GM20431 (cell line): ENCODE results near the gene DGCR2.

Experiments used
- in situ Hi-C: fragments of 300-500 bp; cut with MseI, MboI; formaldehyde crosslinking; loops from one replicate; pipeline ENCODE4 v1.15.0; 2020; ENCODE audit warnings: low sequenced_read_pairs; ENCODE audit not compliant: unreplicated experiment

DGCR2 gene

DNA sequence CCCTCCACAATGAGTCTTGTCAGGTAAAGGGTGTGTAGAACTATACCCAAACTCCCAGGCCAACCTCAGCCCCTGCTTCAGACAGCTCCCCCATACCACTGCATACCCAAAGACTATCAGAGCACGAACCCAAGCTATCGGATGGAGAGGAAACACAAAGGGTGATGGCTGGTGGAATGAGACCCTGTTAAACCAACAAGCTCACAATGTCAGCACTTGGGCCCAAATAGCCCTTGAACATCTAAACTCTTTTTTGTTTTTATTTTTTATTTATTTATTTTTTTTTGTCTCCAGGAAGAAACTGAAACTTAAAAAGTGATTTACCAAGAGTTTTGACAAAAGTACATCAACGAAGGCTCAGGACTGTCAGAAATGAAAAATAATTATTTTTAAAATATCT is 10.6 kb downstream of the DGCR2 start:
- in situ Hi-C loops, result no loop called here

DNA sequence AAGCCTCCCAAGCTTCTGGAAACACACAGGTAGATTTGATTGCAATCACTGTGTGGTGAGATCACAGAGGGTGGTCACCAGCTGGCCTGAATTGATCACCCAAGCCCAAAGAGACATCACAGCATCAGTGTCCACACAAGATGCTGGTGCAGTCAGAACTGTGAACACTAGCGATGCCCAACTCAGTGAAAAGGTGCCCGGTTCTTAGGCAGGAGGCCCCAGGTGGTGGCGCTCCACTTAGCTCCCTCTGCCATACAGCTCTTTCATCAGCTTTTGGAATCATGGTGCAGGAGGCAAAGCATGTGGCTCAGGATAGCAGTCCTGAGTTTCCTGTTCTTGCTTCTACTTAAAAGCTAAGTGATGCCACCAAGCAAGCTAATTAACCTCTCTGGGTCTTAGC is 11.1 kb downstream of the DGCR2 start:
- in situ Hi-C loops, result no loop called here

DNA sequence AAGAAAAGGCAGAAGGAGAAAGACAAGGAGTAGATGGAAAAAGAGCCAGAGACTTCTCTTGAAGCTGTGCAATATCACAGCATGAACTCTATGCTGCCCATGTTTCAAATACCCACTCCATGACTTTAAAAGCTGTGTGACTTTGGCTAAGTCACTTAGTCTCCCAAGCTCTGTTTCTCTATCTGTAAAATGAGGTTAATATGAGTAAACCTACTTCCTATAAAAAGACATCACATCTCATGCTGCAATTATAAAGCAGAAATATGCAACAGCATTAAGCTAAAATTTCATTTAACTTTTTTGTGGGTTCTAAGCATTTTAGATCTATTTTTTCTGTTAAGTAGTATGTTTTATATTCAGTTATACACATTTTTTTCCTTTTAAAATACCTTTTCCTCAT is 11.6 kb downstream of the DGCR2 start:
- in situ Hi-C loops, result no loop called here

DNA sequence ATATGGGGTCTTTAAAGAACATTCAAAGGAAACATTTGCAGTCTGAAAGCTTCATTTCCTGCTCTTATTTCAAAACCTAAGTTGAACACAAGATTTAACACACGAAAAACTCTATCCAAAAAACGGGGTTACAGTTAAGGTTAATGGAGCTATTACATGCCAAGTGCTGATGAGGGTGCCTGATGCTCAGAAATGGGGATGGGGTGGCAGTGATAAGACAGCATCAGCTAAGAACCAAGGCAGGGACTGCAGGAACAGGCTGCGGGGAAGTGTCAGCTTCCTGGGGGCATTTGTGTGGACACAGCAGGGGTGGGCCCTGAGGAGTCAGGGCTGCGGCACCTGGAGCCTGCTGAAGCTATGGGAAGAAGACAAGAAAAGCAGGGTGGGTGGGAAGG is 12.2 kb downstream of the DGCR2 start:
- in situ Hi-C loops, result no loop called here

DNA sequence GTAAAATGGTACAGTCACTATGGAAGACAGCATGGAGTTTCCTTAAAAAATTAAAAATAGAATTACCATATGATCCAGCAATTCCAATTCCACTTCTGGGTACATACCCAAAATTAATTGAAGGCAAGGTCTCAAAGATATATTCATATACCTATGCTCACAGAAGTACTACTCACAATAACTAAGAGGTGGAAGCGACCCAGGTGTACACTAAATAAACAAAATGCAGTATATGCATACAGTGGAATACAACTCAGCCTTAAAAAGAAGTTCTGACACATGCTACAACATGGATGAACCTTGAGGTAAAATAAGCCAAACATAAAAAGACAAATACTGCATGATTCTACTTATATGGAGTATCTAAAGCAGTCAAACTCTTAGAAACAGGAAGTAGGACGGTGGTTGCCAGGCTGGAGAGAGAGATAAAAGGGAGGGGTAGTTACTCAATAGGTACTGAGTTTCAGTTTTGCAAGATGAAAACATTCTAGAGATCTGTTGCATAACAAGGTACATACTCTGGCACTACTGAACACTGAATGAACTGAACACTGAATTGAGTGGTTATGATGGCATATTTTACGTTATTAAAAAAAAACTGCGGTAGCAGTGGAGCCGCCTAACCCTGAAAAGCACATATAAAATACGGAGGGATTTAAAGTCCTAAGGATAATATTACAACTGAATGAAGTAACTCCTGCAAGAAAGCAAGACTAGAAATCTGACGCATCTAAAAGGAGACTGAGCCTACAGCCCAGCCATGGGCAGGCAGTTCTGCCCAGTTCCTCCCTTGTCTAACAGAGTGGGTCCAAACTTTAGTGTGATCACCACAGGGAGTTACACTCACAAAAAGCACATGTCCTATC is 12.8 kb downstream of the DGCR2 start:
- in situ Hi-C loops, result no loop called here

DNA sequence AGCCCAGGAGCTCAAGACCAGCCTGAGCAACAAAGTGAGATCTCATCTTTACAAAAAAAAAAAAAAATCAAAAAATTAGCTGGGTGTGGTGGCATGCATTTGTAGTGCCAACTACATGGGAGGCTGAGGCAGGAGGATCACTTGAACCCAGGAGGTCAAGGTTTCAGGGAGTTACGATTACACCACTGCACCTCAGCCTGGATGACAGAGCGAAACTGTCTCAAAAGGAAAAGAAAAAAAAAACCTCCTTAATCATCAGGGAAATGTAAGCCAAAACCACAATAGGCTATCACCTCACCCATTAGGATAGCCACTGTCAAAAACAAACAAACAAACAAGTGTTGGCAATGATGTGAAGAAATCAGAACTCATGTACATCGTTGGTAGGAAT is 13.4 kb downstream of the DGCR2 start:
- in situ Hi-C loops, result no loop called here

DNA sequence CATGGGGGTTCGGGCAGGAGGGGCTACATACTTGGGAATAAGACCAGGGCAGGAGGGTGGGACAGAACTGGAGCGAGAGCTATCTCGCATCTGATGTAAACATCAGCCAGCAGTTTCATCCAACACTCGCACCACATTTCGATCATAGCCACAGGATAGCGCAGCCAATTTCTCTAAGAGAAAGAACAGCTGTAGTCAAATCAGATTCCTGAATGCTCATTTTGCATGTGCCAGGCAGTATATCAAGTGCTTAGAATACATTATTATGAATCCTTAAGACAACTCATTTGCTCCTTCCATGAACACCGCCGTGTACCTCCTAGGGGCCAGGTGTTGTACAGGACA is 14.5 kb downstream of the DGCR2 start:
- in situ Hi-C loops, result no loop called here

DNA sequence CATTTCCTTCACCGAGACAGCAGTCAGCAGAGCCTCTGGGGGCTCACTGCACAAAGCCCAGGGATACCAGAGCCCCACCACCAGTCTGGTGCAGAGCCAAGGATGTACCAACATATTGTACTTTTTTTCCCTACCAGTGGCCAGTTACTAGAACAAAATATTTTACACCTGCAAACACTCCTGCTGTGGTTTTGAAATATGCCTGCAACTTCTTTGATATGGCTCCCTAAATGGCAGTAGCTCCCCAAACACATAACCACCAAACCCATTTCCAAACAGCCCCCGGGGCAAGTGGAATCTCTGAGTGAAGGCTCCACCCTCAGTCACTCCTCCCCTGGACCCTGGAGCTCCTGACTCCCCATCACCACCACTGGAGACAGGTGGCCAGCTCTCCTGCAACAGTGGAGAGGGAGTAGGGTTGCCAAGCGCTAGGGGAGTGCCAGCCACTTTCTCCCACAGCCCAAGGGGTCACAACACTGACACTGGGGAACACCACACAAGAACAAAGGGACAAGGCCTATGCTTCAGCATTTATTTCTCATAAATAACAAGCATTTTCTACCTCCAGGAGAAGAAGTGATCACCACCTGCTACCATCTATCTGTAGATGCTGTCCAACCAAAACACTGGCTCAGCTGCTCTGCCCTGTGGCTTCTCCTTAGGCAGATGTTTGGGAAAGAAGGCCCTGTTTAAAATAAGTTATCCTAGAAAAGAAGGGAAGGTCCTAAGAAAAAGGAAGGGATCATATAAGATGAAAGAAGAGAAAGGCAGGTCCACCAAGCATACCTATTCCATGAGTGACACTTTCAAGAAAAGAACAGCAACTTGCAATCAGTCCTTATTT is 15.1 kb downstream of the DGCR2 start:
- in situ Hi-C loops, result no loop called here

DNA sequence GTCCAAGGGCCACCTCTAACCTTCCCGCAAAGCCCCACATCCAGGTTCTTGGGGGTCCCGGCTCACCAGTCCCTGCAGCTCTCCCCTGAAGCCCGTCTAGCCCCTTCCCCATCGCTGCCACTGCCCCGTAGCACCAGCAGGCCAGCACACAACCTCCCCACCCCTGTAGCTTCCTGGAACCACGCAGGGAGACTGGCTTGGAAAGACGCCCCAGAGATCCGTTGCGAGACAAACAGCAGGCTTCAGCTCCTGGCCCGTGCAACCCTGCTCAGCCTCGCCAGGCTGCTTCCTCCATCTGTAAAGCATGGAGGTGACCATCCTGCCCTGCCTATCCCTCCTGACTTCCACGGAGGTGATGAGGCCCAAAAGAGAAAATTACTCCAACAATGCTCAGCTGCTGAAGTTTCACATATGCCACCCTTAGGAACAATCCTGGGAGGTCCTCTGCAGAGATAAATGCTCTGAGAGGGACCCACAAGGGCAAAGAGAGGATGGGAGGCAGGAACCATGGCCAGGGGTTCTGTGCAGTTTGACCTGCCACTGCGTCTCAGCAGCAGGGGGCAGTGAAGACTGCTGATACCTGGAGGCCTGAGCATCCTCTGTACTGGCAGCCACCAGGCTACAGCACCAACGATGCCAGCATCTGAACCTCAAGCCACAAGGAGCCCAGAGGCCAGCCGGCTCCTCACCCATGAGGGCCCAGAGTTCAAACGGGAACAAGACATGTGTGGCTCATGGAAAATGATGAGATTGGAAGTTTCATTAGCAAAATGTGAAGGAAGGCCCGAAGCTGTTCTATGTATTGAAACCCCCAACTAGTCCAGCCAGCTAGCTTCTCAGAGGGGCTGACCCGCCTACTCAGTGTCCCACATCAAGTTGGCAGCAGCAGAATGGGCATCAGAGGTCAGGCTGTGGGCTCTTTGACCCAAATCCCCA is 16.1 kb downstream of the DGCR2 start:
- in situ Hi-C loops, result no loop called here

DNA sequence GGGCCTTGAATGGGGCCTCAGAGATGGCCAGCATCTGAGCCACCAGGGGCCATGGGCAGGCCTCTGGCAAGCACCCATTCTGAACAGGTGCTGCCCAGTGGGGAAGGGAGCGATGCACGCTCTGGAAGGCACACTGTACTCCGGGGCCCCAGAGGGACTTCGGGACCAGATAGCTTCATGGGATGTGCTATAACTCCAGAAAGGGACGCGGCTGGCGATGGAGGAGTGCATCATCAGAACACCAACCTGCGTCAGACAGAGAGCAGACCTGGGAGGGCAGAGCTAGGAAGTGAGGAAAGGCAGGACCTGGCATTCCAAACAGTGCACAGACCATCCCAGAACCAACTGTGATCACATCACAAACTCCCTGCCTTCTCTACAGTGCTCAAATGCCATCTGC is 16.8 kb downstream of the DGCR2 start:
- in situ Hi-C loops, result no loop called here

DNA sequence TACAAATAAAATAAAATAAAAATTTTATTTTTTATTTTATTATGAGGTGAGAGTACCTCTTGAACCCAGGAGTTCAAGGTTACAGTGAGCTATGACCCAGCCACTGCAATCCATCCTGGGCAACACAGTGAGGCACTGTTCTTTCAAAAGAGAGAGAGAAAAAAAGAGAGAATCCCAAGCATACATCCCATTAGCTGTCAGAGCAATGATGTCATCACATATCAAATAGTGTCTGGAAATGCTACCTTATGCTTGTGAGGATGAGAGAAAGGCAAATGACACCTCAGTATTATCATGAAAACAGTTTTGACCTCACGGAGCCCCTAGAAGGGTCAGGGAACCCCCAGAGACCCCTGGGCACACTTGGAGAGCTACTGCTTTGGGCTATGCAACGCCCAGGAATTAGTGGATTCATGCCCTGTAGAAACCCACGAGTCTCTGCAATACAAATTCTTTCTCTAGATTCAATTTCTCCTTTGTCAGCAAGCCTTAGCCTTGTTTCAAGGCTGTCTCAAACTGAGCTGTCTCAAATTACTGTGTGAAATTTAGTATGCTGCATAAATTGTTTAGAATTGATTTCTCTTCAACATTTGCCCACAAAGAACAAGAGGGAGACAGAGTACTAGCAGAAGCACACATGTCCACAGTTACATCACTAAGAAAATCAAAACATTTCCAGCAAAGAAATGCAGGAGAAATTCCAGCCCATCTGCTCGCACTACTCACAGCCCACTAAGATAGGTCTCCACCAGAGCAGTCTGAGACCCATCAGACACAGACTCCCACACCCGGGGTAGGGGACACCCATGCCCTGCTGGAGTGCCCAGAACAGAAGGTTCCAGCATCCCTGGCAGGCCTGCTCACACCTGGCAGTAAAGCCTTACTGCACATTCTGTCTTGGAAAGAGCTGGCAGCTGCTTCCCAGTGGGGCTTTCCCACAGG is 18.1 kb downstream of the DGCR2 start:
- in situ Hi-C loops, result no loop called here

DNA sequence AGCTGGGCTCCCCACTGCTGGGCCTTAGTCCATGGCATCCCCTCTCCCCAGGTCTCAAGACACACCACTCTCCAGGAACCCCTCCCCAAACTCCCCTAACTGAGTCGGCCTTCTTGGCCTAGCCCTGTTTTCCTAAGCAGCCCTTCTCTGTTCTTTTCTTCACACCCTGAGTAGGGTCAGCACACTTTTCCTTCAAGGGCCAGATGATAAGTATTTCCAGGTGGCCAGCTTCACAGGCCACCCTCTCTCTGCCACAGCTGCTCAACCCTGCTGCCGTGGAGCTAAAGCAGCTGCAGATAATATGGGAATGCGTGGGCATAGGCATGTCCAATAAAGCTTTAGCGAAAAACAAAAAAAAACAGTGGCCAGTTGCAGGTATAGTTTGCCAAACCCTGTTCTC is 24.1 kb downstream of the DGCR2 start:
- in situ Hi-C loops, result no loop called here

DNA sequence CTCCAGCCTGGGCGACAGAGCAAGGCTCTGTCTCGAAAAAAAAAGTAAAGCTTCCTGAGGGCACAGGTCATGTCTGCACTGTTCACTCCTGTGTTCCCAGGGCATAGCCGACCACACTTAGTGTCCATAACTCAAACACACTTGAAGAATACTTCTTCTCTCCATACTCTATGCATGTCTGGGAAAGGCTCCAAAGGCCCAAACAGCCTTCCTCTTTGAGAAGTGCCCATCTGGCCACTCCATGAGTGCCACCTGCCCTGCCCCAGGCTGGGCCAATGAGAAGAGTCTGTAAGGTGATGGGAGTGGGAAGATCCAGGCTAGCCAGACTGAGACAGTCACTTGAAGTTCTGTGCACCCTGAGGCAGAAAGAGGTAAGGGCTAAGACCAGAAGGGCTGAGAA is 24.7 kb downstream of the DGCR2 start:
- in situ Hi-C loops, result no loop called here

DNA sequence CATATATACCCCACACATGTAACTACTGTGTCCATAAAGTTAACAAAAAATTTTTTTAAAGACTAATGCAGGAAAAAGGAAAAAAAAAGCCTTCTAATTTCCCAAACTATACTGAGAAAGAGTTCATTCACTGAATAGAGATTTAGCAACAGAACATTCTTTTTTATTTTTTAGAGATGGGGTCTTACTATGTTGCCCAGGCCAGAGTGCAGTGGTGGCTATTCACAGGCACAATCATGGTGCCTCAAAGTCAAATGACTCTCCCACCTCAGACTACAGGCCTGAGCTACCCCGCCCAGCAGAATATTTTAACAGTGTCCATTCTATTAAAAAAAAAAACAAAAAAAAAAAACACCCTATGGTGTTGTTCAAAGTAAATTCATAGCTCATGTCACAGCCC is 25.7 kb downstream of the DGCR2 start:
- in situ Hi-C loops, result no loop called here

DNA sequence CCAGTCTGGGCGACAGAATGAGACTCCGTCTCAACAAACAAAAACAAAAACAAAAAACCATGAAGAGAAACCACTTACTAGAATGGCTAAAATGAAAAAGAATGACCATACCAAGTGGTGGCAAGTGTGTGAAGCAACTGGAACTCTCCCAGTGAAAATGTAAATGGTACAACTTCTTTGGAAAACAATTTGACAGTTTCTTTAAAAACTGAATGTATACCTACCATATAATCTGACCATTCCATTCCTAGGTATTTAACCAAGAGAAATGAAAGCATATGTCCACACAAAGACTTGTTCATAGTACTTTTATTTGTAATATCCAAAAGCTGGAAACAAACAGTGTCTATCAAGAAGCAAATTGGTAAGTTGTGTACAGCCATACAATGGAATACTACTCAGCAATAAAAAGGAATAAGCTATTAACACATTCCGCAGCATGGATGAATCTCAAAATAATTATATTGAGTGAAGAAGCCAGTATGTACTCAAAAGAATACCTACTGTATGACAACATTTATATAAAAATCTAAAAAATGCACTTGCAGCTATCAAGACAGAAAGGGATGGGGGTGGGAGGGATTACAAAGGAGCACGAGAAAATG is 27.7 kb downstream of the DGCR2 start:
- in situ Hi-C loops, result no loop called here

DNA sequence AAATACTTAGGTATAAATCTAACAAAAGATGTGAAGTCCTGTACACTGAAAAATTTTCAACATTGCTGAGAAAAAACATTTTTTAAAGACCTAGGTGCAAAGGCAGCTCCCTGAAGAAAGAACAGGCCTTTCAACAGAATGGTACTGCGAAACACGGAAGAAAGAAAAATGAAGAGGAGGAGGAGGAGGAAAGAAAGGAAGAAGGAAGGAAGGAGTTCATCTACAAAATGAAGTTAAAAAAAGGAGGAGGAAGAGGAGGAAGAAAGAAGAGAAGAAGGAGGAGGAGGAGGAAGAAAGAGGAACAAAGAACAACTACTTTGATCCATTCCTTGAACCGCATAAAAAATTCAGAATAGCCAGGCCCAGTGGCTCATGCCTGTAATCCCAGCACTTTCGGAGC is 29.5 kb downstream of the DGCR2 start:
- in situ Hi-C loops, result no loop called here

DNA sequence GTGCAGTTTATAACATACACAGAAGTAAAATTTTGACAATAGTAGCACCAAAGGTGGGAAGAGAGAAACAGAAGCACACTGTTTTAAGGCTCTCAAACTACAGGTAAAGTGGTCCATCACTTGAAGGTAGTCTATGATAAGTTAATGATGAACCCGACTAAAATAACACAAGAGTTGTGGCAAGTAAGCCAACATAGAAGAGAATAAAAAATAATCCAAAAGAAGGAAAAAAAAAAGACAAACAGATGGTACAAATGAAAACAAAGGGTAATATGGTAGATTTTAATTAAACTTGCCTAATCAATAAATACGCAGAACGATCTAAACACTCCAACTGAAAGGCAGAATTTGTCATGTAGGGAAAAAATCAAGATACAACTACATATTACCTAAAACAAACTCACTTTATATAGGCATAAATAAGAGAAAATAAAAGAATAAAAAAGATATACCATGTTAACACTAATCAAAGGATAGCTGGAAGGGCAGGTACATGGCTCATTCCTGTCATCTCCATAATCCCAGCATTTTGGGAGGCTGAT is 31.6 kb downstream of the DGCR2 start:
- in situ Hi-C loops, result no loop called here

DNA sequence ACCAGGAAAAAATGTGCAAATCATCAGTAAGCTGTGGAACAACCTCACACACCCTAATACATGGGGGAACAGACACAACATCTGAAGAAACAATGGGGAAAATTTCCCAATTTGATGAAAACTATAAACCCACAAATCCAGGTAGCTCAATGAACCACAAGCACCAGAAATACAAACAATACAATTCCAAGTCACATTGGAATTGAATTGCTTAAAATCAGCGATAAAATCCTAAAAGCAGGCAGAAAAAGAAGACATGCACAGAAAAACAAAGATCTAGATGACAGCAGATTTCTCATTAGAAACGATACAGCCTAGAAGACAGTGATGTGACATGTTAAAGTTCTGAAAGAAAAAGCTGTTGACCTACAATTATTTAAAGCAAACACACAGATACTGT is 32.0 kb downstream of the DGCR2 start:
- in situ Hi-C loops, result no loop called here
